PC-9 (cell line): ENCODE data around the gene WDR13.

Source experiments
- EZH2 ChIP-seq: fragments of 200-600 bp; sonication (generic); IDR thresholded peaks from 2 replicates; pipeline ENCODE4 v1.8.0; 2017; ENCODE audit warnings: antibody characterized with exemption, low read depth
- TF ChIP-seq, protein P1 (sequence below): fragments of 200-600 bp; sonication (generic); conservative IDR thresholded peaks from 2 replicates; pipeline ENCODE4 v1.6.1; 2017; ENCODE audit warnings: mixed run types, antibody characterized with exemption, mild to moderate bottlenecking, moderate library complexity

DNA sequence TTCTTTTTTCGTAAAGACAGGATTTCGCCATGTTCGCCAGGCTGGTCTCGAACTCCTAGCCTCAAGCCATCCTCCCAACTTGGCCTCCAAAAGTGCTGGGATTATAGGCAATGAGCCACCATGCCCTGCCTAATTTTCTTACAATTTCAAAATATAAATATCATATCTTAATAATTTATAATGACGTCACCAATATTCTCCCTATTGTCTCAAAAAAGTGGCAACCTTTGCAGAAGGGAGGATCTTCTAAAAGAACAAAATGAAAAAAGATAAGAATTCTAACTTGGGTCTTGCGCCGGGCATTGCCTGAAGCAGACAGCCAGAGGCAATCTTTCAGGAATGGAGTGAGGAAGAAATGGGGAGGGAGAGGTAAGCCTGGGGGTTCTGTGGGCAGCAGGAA is 48.4 kb downstream of the WDR13 start:
- TF ChIP-seq, protein P1, sequence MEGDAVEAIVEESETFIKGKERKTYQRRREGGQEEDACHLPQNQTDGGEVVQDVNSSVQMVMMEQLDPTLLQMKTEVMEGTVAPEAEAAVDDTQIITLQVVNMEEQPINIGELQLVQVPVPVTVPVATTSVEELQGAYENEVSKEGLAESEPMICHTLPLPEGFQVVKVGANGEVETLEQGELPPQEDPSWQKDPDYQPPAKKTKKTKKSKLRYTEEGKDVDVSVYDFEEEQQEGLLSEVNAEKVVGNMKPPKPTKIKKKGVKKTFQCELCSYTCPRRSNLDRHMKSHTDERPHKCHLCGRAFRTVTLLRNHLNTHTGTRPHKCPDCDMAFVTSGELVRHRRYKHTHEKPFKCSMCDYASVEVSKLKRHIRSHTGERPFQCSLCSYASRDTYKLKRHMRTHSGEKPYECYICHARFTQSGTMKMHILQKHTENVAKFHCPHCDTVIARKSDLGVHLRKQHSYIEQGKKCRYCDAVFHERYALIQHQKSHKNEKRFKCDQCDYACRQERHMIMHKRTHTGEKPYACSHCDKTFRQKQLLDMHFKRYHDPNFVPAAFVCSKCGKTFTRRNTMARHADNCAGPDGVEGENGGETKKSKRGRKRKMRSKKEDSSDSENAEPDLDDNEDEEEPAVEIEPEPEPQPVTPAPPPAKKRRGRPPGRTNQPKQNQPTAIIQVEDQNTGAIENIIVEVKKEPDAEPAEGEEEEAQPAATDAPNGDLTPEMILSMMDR = no peak
- TF ChIP-seq EZH2 = no peak
